Endothelial cell of umbilical vein (primary cell): ENCODE data around the gene PI4KA.

Experiments used
- CTCF ChIP-seq, 2 donors: IDR thresholded peaks; 1 replicate in 1 of 2; 2 replicates in 1 of 2; pipeline ENCODE4 v1.5.1; 2011; ENCODE audit warnings: low read length in 2 of 2, mild to moderate bottlenecking in 2 of 2, moderate library complexity in 2 of 2, control low read depth in 1 of 2, inconsistent platforms in 1 of 2, low read depth in 1 of 2; ENCODE audit not compliant: insufficient read depth in 1 of 2; ENCODE audit errors: extremely low read depth in 1 of 2
- EZH2 ChIP-seq: IDR thresholded peaks from 2 replicates; pipeline ENCODE4 v1.6.1; 2012; ENCODE audit warnings: borderline replicate concordance, low read depth, mild to moderate bottlenecking, moderate library complexity, low read length, inconsistent platforms; ENCODE audit not compliant: severe bottlenecking
- GATA2 ChIP-seq: IDR thresholded peaks from 2 replicates; pipeline ENCODE4 v1.7.0; 2011; ENCODE audit warnings: low read depth, mild to moderate bottlenecking, moderate library complexity, mixed read lengths, low read length; ENCODE audit not compliant: insufficient read length, insufficient read depth
- POLR2A ChIP-seq: IDR thresholded peaks from 2 replicates; pipeline ENCODE4 v1.6.1; 2012; ENCODE audit warnings: low read depth, mild to moderate bottlenecking, control low read depth, low read length
- POLR2AphosphoS5 ChIP-seq: IDR thresholded peaks from 2 replicates; pipeline ENCODE4 v1.6.1; 2012; ENCODE audit warnings: low read depth, mild to moderate bottlenecking, control low read depth, low read length, moderate library complexity; ENCODE audit not compliant: insufficient read depth
- TF ChIP-seq, protein P1 (sequence below): IDR thresholded peaks from 2 replicates; pipeline ENCODE4 v1.6.1; 2011; ENCODE audit not compliant: insufficient read depth, insufficient read length

- TF ChIP-seq CTCF (IDR thresholded peaks at IDR 0.05; ENCODE audit: extremely low read depth in 1 of 2, insufficient read depth in 1 of 2, low read depth in 1 of 2, low read length in 2 of 2) = no peak
- no peak for TF ChIP-seq EZH2
- no peak for TF ChIP-seq POLR2A
- TF ChIP-seq POLR2AphosphoS5 = no peak
- no peak for TF ChIP-seq GATA2
- TF ChIP-seq, protein P1, sequence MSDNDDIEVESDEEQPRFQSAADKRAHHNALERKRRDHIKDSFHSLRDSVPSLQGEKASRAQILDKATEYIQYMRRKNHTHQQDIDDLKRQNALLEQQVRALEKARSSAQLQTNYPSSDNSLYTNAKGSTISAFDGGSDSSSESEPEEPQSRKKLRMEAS = no peak
Measured at GRCh38 chr22:20862540-20862939, 3.9 kb upstream of the PI4KA start.
